NCI-H345 (cell line): ENCODE measurements around the gene DCLK1.
A peak's percentile ranks its signal among the peaks of the same experiment; 100 is the strongest.
"Not testable (repeated sequence)": the region's sequence is repeated elsewhere in the genome, so short reads cannot be mapped to it uniquely, and the experiment has no call there.

ENCODE experiments used
- DNase-seq: peaks from one replicate; lab custom pipeline; 2025; lab: John Stamatoyannopoulos, UW

The DCLK1 gene

GRCh38 chr13:36130552-36131221, 495 bp downstream of the DCLK1 start:
- DNase-seq = peak; percentile 53

GRCh38 chr13:36130193-36130551, 1.0 kb downstream of the DCLK1 start:
- peak; percentile 30 for DNase-seq

GRCh38 chr13:36129539-36129938, 1.6 kb downstream of the DCLK1 start:
- DNase-seq = no peak

GRCh38 chr13:36126491-36126890, 4.7 kb downstream of the DCLK1 start:
- DNase-seq = no peak

- DNase-seq = no peak
Observed at GRCh38 chr13:36125841-36126240, 5.3 kb downstream of the DCLK1 start.

GRCh38 chr13:36124236-36124822, 6.9 kb downstream of the DCLK1 start:
- DNase-seq = no peak

GRCh38 chr13:36115306-36115705, 15.9 kb downstream of the DCLK1 start:
- DNase-seq = no peak

GRCh38 chr13:36114233-36114632, 16.9 kb downstream of the DCLK1 start:
- no peak for DNase-seq

GRCh38 chr13:36108954-36109353, 22.2 kb downstream of the DCLK1 start:
- DNase-seq = no peak

- DNase-seq = no peak
Observed at GRCh38 chr13:36108342-36108741, 22.8 kb downstream of the DCLK1 start.

GRCh38 chr13:36107521-36107920, 23.7 kb downstream of the DCLK1 start:
- DNase-seq = no peak

GRCh38 chr13:36105726-36106125, 25.5 kb downstream of the DCLK1 start:
- DNase-seq = no peak

- no peak for DNase-seq
Observed at GRCh38 chr13:36102721-36103120, 28.5 kb downstream of the DCLK1 start.

GRCh38 chr13:36101907-36102306, 29.3 kb downstream of the DCLK1 start:
- DNase-seq = not testable (repeated sequence)

- DNase-seq = peak; percentile 53
Observed at GRCh38 chr13:36101157-36101556, 30.0 kb downstream of the DCLK1 start.

- DNase-seq = no peak
Observed at GRCh38 chr13:36098080-36098479, 33.1 kb downstream of the DCLK1 start.

GRCh38 chr13:36096461-36097416, 34.4 kb downstream of the DCLK1 start:
- no peak for DNase-seq

GRCh38 chr13:36094478-36094877, 36.7 kb downstream of the DCLK1 start:
- no peak for DNase-seq

GRCh38 chr13:36090592-36090991, 40.6 kb downstream of the DCLK1 start:
- DNase-seq = no peak

- DNase-seq = no peak
Observed at GRCh38 chr13:36089130-36089647, 42.0 kb downstream of the DCLK1 start.

- no peak for DNase-seq
Observed at GRCh38 chr13:36088463-36088862, 42.7 kb downstream of the DCLK1 start.

GRCh38 chr13:36088001-36088400, 43.2 kb downstream of the DCLK1 start:
- no peak for DNase-seq

- DNase-seq = no peak
Observed at GRCh38 chr13:36086117-36086516, 45.1 kb downstream of the DCLK1 start.
